Heart left ventricle (tissue), 16 donors: ENCODE results near the gene ABLIM1. TPM values are rescaled to one million over a fixed set of nuclear protein-coding genes. Genes with fewer than 3 reads are reported as not detected.

Experiments
- ATAC-seq, 4 donors: fragments of 200-7000 bp; cut with Tn5 transposase; one replicate each; pipeline ENCODE4 v1.9.1; 2020 to 2022; ENCODE audit warnings: moderate library complexity in 4 of 4, mild to moderate bottlenecking in 3 of 4, moderate number of reproducible peaks in 1 of 4
- DNase-seq, 5 donors: peaks; one replicate each; pipeline ENCODE4 v3.0.0-alpha.2; 2020
- H3K27ac ChIP-seq, 12 donors: fragments of 200-600 bp; sonication (generic) in 4 of 12; one replicate each; pipeline versions ENCODE4 v1.5.0 to v1.8.0; 2016 to 2022; ENCODE audit warnings: mild to moderate bottlenecking in 2 of 12
- H3K27me3 ChIP-seq, 9 donors: fragments of 200-600 bp; sonication (generic) in 2 of 9; one replicate each; pipeline versions ENCODE4 v1.5.1 to v1.8.0; 2016 to 2022; ENCODE audit warnings: mild to moderate bottlenecking in 3 of 9
- H3K36me3 ChIP-seq, 9 donors: fragments of 200-600 bp; sonication (generic) in 2 of 9; one replicate each; pipeline versions ENCODE4 v1.5.0 to v1.8.0; 2018 to 2022; ENCODE audit warnings: mild to moderate bottlenecking in 2 of 9
- H3K4me1 ChIP-seq, 12 donors: fragments of 200-600 bp; sonication (generic) in 4 of 12; one replicate each; pipeline versions ENCODE4 v1.5.0 to v1.8.0; 2016 to 2022; ENCODE audit warnings: mild to moderate bottlenecking in 3 of 12
- H3K4me3 ChIP-seq, 12 donors: fragments of 200-600 bp; sonication (generic) in 4 of 12; one replicate each; pipeline versions ENCODE4 v1.5.0 to v1.8.0; 2017 to 2022; ENCODE audit warnings: mild to moderate bottlenecking in 9 of 12, moderate library complexity in 4 of 12
- H3K9me3 ChIP-seq, 12 donors: fragments of 200-600 bp; sonication (generic) in 4 of 12; one replicate each; pipeline versions ENCODE4 v1.5.0 to v1.8.0; 2016 to 2022; ENCODE audit warnings: mild to moderate bottlenecking in 1 of 12
- POLR2A ChIP-seq, 2 donors: fragments of 450-650 bp; IDR thresholded peaks; one replicate each; pipeline ENCODE4 v1.6.1; 2017; ENCODE audit warnings: antibody characterized with exemption in 2 of 2, mild to moderate bottlenecking in 2 of 2, moderate library complexity in 2 of 2
- whole genome bisulfite sequencing, 4 donors: extraction: QIAGEN DNeasy Blood & Tissue Kit in 2 of 4; methylation state at CpG; one replicate each; pipeline versions ENCODE4 v1.1.5 to v1.1.7; 2013 to 2018; 5-methylcytosine and 5-hydroxymethylcytosine counted together
- intact Hi-C, 10 donors: fragments of 100-400 bp; cut with DNase I; formaldehyde crosslinking; loops; one replicate each; pipeline versions ENCODE4 v1.11.1 to v1.14.2; 2022
- polyA plus RNA-seq, 2 donors: library from polyadenylated mRNA; stranded (reverse); fragments of 200-250 nt; gene quantifications; one replicate each; pipeline ENCODE4 v1.2.3, GENCODE V29; 2013
- total RNA-seq, 9 donors: library from RNA; depleted of rRNA in 2 of 9; stranded (reverse); fragments of >200 nt in 2 of 9; fragmentation: NEBNext Ultra II Directional in 3 of 9; extraction: Animal tissue kit (Norgen Biotek cat#: 25700) in 3 of 9; gene quantifications; one replicate each; pipeline versions ENCODE4 v1.1.0 to v1.2.4, GENCODE V29; 2016 to 2023
- TF ChIP-seq, protein P1 (sequence below), 12 donors: fragments of 200-600 bp; sonication (generic) in 4 of 12; IDR thresholded peaks; one replicate each; pipeline versions ENCODE4 v1.5.0 to v1.8.0; 2018 to 2022; ENCODE audit warnings: antibody characterized with exemption in 12 of 12, mild to moderate bottlenecking in 5 of 12
- donor health status: ischemic (EF 13 %, LVEDD 7.1; RV severe dilation, severe dysfunction).
- donor health status: healthy with polysubstance abuse.
- donor health status: DM: no; HTN: yes; CAD: no.
- donor health status: DM: no; HTN: no; CAD: no.
- donor health status: ischemic (EF 25% LVEDD 6.9; RV normal size, moderate dysfunction).
- donor health status: ischemic (EF 25% LVEDD 5.7; RV mildly dilated, moderate dysfunction).
- donor health status: healthy.
- donor health status: DM: yes; HTN: yes; CAD: no.
- donor health status: ischemic (EF 35%, LVEDD 5.7; RV mildly dilated, moderate dysfunction).
- donor health status: nonischemic (EF 11% LVEDD 7.7; RV severe dilation, severe dysfunction).
- donor health status: DM: yes; HTN: yes; CAD: no.
- donor health status: PGD.
- donor health status: ischemic (EF 29% LVEDD 5.4; RV normal size, mild dysfunction).
- donor health status: nonischemic (EF 23%, LVEDD 6.1; RV moderate dilation, normal function).

Gene ABLIM1
- total and polyA plus RNA-seq, 11 donors, result 242 to 713 (median 561) TPM

DNA sequence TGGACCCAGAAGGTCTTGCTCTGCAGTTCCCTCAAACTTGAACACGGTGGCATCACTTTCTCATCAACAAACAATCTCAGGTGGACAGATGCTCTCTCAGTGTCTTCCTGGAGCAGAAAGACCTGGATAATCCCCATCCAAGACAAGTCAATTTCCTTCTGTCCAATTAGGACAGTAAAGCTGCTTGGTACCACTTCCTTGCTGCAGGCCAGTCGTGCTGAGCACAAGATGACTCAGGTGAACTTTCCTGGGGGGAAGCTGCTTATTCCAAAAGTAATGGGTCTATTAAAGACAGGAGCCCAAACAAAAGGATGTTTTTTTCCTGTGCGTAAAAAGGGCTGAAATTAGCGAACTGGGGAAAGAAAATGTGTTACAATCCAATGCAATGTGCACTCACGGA lies 146.2 kb downstream of the ABLIM1 start:
- Histone ChIP-seq H3K36me3 (peaks cover 0 to 38% (median 0%) of the 10 kb centered on the region in 9 donors), H3K27ac (peak overlapping the region in 1 of 12 donors; percentile 9), H3K9me3 (no peaks in the 10 kb centered on the region), H3K4me3 (no peak overlapping the region), H3K4me1 (peaks cover 8 to 79% (median 58%) of the 10 kb centered on the region in 12 donors), H3K27me3 (no peaks in the 10 kb centered on the region)
- TF ChIP-seq, protein P1, sequence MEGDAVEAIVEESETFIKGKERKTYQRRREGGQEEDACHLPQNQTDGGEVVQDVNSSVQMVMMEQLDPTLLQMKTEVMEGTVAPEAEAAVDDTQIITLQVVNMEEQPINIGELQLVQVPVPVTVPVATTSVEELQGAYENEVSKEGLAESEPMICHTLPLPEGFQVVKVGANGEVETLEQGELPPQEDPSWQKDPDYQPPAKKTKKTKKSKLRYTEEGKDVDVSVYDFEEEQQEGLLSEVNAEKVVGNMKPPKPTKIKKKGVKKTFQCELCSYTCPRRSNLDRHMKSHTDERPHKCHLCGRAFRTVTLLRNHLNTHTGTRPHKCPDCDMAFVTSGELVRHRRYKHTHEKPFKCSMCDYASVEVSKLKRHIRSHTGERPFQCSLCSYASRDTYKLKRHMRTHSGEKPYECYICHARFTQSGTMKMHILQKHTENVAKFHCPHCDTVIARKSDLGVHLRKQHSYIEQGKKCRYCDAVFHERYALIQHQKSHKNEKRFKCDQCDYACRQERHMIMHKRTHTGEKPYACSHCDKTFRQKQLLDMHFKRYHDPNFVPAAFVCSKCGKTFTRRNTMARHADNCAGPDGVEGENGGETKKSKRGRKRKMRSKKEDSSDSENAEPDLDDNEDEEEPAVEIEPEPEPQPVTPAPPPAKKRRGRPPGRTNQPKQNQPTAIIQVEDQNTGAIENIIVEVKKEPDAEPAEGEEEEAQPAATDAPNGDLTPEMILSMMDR (IDR thresholded peaks at IDR 0.05), result no peak
- TF ChIP-seq POLR2A (IDR thresholded peaks at IDR 0.05), result no peak
- DNase-seq (no peak), ATAC-seq (no peak)
- intact Hi-C loops, result no loop called here
- 76 to 85% (median 79%) methylated on average over 5 of the region's 5 CpGs for WGBS, 4 donors

DNA sequence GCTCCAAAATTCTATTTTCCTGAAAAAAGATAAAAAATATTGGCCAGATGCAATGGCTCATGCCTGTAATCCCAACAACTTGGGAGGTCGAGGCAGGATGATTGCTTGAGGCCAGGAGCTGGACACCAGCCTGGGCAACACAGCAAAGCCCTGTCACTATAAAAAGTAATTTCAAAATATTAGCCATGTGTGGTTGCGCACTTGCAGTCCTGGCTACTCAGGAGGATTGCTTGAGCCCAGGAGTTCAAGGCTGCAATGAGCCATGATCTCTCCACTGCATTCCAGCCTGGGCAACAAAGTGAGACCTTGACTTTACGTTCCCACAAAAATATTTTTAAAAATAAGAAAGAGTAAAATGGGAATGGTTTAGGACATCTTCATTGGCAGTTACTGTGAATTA lies 149.7 kb downstream of the ABLIM1 start:
- DNase-seq (no peak), ATAC-seq (peak in 2 of 4 donors; percentile 8 to 9)
- intact Hi-C loops, result no loop called here
- no peak for TF ChIP-seq POLR2A (IDR thresholded peaks at IDR 0.05)
- TF ChIP-seq, protein P1 (IDR thresholded peaks at IDR 0.05), result no peak
- no peaks in the 10 kb centered on the region for H3K27me3 ChIP-seq
- peak overlapping the region in 10 of 12 donors; percentile 44 to 81 (median 69) for H3K27ac ChIP-seq
- no peak overlapping the region for H3K4me3 ChIP-seq
- 51 to 75% (median 59%) methylated on average over 3 of the region's 3 CpGs for WGBS, 4 donors
- peaks cover 0 to 42% (median 3%) of the 10 kb centered on the region in 9 donors for H3K36me3 ChIP-seq
- H3K9me3 ChIP-seq, result no peaks in the 10 kb centered on the region
- H3K4me1 ChIP-seq, result peaks cover 3 to 79% (median 52%) of the 10 kb centered on the region in 12 donors

DNA sequence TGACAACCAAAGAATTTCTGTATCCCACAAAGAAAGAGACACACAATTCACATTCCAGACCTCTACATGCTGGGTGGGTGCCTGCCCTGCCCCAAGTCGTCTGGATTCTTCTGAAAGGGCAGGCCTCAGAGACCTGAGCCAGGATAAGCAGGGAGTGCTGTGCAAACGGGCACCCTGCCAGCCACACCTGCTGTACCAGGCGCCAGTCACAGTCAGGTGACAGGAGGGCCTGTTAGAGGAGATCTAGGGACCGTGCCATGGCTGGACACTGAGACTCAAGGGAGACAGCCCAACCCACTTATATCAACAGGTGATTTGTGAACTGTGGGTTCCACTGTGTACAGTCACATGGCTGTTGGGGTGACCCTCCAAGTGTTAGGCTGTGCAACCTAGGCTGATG lies 150.6 kb downstream of the ABLIM1 start:
- peak; percentile 52 to 72 (median 69) for DNase-seq
- Histone ChIP-seq H3K4me3 (no peak overlapping the region), H3K27me3 (no peaks in the 10 kb centered on the region), H3K36me3 (peaks cover 0 to 46% (median 5%) of the 10 kb centered on the region in 9 donors), H3K27ac (peak overlapping the region; percentile 2 to 81 (median 69)), H3K4me1 (peaks cover 3 to 82% (median 55%) of the 10 kb centered on the region in 12 donors), H3K9me3 (no peaks in the 10 kb centered on the region)
- ATAC-seq, result peak; percentile 51 to 79 (median 72)
- no peak for TF ChIP-seq POLR2A (IDR thresholded peaks at IDR 0.05)
- TF ChIP-seq, protein P1 (IDR thresholded peaks at IDR 0.05), result no peak
- intact Hi-C loops, result no loop called here
- 6 to 22% (median 14%) methylated on average over 3 to 4 of the region's 4 CpGs for WGBS, 4 donors

DNA sequence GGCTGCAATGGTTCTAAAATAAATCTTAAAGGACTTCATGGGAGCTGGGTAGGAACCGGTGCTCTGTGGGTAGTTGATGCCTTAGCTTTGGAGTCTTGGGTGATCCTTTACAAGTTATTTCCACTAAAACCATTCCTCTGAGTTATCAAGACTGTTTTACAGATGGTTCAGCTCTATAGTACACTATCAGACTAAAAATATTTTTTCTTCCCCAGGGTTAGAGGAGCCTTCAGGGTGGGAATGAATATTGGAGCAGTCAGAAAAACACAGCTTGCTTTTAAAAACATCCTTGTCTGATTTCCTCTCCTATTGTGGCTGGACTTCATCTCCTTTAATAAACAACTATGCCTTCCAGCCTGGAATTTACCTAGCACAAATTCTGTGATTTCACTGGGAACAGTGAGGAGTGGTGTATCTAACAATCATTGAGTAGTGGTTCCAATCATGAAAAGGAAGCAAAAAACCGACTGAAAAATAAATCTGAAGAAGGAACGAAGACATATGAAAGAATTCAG lies 151.1 kb downstream of the ABLIM1 start:
- no peak for TF ChIP-seq POLR2A (IDR thresholded peaks at IDR 0.05)
- TF ChIP-seq, protein P1 (IDR thresholded peaks at IDR 0.05), result no peak
- H3K9me3 ChIP-seq, result no peaks in the 10 kb centered on the region
- peak overlapping the region; percentile 2 to 81 (median 69) for H3K27ac ChIP-seq
- H3K36me3 ChIP-seq, result peaks cover 0 to 41% (median 5%) of the 10 kb centered on the region in 9 donors
- 33 to 40% (median 37%) methylated on average over 3 of the region's 3 CpGs for WGBS, 4 donors
- H3K4me1 ChIP-seq, result peaks cover 3 to 85% (median 59%) of the 10 kb centered on the region in 12 donors
- H3K27me3 ChIP-seq, result no peaks in the 10 kb centered on the region
- H3K4me3 ChIP-seq, result no peak overlapping the region
- intact Hi-C loops, result no loop called here
- peak in 1 of 4 donors; percentile 23 for ATAC-seq
- DNase-seq, result no peak
